DND-41 (cell line): Measurements from ENCODE around the gene RHBDD1.

Experiments
- EZH2 ChIP-seq: IDR thresholded peaks from 3 replicates; pipeline ENCODE4 v1.6.1; 2012; ENCODE audit warnings: borderline replicate concordance, low read depth, mild to moderate bottlenecking, moderate library complexity, low read length, inconsistent platforms; ENCODE audit not compliant: severe bottlenecking
- TF ChIP-seq, protein P1 (sequence below): IDR thresholded peaks from 2 replicates; pipeline ENCODE4 v1.5.1; 2012; ENCODE audit warnings: borderline replicate concordance, low read length, moderate library complexity, mild to moderate bottlenecking; ENCODE audit not compliant: poor library complexity, severe bottlenecking; ENCODE audit errors: extremely low read depth

DNA sequence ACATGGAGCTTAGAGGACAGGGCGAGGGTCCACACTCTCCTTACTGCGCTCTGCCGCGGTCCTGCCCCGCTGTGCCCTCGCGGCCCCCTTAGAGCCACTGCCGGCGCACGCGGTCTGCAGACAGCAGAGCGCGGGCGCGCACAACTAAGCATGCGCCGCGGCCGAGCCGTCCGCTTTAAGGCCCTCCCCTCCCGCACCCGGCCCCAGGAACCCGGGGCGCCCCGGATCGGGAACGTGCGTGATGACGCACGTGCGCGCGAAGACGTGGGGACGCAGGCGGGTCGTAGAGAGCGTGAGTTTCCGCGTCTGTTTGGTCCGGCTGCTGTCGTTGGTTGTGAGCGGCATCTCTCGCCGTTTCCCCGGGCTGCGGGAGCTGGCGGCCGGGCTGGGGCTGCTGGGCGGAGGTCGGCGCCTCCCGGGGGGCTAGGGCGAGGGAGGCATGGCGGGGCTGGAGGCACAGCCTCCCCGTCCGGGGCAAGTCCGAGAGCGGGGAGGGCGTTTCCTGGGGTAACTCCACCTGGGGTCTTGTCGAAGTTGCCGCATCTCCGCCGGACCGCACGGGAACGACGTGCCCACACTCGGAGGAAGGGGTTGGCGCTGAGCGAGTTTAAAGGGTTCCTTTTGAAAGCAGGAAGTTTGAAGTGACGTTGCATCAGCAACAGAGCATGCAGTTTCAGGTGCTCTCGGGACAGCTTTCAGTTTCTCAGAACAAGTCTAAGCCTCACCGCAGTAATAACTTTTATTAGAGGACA is at the start of gene RHBDD1:
- TF ChIP-seq, protein P1, sequence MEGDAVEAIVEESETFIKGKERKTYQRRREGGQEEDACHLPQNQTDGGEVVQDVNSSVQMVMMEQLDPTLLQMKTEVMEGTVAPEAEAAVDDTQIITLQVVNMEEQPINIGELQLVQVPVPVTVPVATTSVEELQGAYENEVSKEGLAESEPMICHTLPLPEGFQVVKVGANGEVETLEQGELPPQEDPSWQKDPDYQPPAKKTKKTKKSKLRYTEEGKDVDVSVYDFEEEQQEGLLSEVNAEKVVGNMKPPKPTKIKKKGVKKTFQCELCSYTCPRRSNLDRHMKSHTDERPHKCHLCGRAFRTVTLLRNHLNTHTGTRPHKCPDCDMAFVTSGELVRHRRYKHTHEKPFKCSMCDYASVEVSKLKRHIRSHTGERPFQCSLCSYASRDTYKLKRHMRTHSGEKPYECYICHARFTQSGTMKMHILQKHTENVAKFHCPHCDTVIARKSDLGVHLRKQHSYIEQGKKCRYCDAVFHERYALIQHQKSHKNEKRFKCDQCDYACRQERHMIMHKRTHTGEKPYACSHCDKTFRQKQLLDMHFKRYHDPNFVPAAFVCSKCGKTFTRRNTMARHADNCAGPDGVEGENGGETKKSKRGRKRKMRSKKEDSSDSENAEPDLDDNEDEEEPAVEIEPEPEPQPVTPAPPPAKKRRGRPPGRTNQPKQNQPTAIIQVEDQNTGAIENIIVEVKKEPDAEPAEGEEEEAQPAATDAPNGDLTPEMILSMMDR = no peak
- no peak for TF ChIP-seq EZH2
